ENCODE results near the gene CCSER1. TPM values are rescaled to one million over a fixed set of nuclear protein-coding genes. Genes with fewer than 3 reads are reported as not detected.

Gene CCSER1
- polyA plus RNA-seq, 1 donor from 2014 or later: 20.8 TPM

DNA sequence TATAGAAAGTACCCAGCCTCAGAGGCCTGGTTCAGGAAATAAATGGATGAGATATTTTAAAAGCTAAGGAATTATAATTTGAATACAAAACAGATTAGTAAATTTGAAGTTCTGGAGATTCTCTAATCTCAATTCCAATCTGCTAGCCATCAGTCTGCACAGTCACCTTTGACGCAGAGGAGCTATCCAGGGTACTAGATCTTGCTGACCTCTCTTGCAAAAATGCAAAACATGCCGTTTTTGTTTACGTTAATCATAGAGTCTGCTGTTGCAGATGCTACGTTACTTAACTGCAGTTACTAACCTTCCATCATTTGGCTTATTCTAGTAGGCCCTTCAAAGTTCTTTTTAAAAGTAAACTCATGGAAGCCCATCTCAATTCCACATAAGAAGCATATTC lies 10.4 kb downstream of the CCSER1 start:
- Histone ChIP-seq H4K20me1 (ENCODE audit: insufficient read depth) (no peaks in the 10 kb centered on the region), H3K79me2 (replicated peaks; ENCODE audit: insufficient read depth, low read length) (peaks cover 23% of the 10 kb centered on the region), H3K9me3 (ENCODE audit: low read length) (no peaks in the 10 kb centered on the region), H3K36me3 (ENCODE audit: insufficient read depth, low read length) (no peaks in the 10 kb centered on the region), H3K9ac (ENCODE audit: low read length) (no peak overlapping the region), H3F3A (ENCODE audit: insufficient read depth, low read length, poor library complexity, severe bottlenecking) (no peaks in the 10 kb centered on the region), H3K27me3 (ENCODE audit: insufficient read depth, low read depth, low read length) (no peaks in the 10 kb centered on the region), H3K4me2 (ENCODE audit: low read length) (no peak overlapping the region), H3K4me3 (ENCODE audit: low read length) (no peak overlapping the region), H2AFZ (ENCODE audit: low read depth, low read length) (no peak overlapping the region), H3K9me2 (ENCODE audit: insufficient read depth, low read length) (no peaks in the 10 kb centered on the region), H3K27ac (ENCODE audit: low read length) (no peak overlapping the region)
- no peak for TF ChIP-seq TAF1 (IDR thresholded peaks at IDR 0.05; ENCODE audit: low read depth)
- TF ChIP-seq REST (IDR thresholded peaks at IDR 0.05; ENCODE audit: borderline replicate concordance): no peak
- no peak for TF ChIP-seq EP300 (conservative IDR thresholded peaks at IDR 0.05; ENCODE audit: poor library complexity, severe bottlenecking)
- TF ChIP-seq RAD21 (conservative IDR thresholded peaks at IDR 0.05): no peak
- TF ChIP-seq POLR2AphosphoS5 (IDR thresholded peaks at IDR 0.05): no peak
- no peak for TF ChIP-seq MXI1 (conservative IDR thresholded peaks at IDR 0.05; ENCODE audit: poor library complexity, severe bottlenecking)
- no peak for TF ChIP-seq CTCF (IDR thresholded peaks at IDR 0.05; ENCODE audit: poor library complexity, severe bottlenecking)
- no peak for TF ChIP-seq EZH2 (IDR thresholded peaks at IDR 0.05; ENCODE audit: borderline replicate concordance, insufficient read depth, low read length, poor library complexity, severe bottlenecking)
- no peak for TF ChIP-seq SMC3 (conservative IDR thresholded peaks at IDR 0.05; ENCODE audit: poor library complexity)

- Histone ChIP-seq H3K9me2 (ENCODE audit: insufficient read depth, low read length) (no peaks in the 10 kb centered on the region), H3K36me3 (ENCODE audit: insufficient read depth, low read length) (no peaks in the 10 kb centered on the region), H3K27ac (ENCODE audit: low read length) (no peak overlapping the region), H3K9ac (ENCODE audit: low read length) (no peak overlapping the region), H3K79me2 (replicated peaks; ENCODE audit: insufficient read depth, low read length) (peaks cover 18% of the 10 kb centered on the region), H3K4me3 (ENCODE audit: low read length) (peak overlapping the region; percentile 6), H3K9me3 (ENCODE audit: low read length) (no peaks in the 10 kb centered on the region), H3F3A (ENCODE audit: insufficient read depth, low read length, poor library complexity, severe bottlenecking) (no peaks in the 10 kb centered on the region), H4K20me1 (ENCODE audit: insufficient read depth) (no peaks in the 10 kb centered on the region), H3K4me2 (ENCODE audit: low read length) (no peak overlapping the region), H3K27me3 (ENCODE audit: insufficient read depth, low read depth, low read length) (no peaks in the 10 kb centered on the region), H2AFZ (ENCODE audit: low read depth, low read length) (no peak overlapping the region)
- TF ChIP-seq CTCF (IDR thresholded peaks at IDR 0.05; ENCODE audit: poor library complexity, severe bottlenecking): no peak
- no peak for TF ChIP-seq TAF1 (IDR thresholded peaks at IDR 0.05; ENCODE audit: low read depth)
- no peak for TF ChIP-seq SMC3 (conservative IDR thresholded peaks at IDR 0.05; ENCODE audit: poor library complexity)
- no peak for TF ChIP-seq POLR2AphosphoS5 (IDR thresholded peaks at IDR 0.05)
Observed at GRCh38 chr4:90142081-90142480, 14.9 kb downstream of the CCSER1 start.

All from neural cell (in vitro differentiated cells).